GM18517 (cell line): ENCODE data around the gene NEDD4.
"Not testable (repeated sequence)": the region's sequence is repeated elsewhere in the genome, so short reads cannot be mapped to it uniquely, and the experiment has no call there.

ENCODE experiments used
- ATAC-seq: cut with Tn5 transposase; IDR thresholded peaks from one replicate; pipeline ENCODE4 v1.9.1; 2021; ENCODE audit warnings: mild to moderate bottlenecking, moderate library complexity; ENCODE audit not compliant: unreplicated experiment

NEDD4 gene

DNA sequence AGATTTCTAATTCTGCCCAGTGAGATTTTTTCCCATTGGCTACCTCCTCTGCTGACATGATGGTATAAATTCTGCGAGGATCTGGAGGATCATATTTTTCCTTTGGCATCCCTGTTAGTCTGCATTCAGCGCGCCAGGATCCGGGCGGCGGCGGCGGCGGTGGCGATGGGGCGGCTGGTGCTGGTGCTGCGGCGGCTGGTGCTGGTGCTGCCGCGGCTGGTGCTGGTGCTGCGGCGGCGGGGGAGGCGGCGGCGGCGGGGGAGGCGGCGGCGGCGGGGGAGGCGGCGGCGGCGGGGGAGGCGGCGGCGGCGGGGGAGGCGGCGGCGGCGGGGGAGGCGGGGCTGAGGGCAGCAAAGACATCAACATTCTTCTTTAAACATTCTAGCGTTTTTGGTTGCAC, 13.6 kb upstream of the NEDD4 start:
- ATAC-seq, result not testable (repeated sequence)

GRCh38 chr15:56006371-56006770, 13.0 kb upstream of the NEDD4 start:
- ATAC-seq, result not testable (repeated sequence)

DNA sequence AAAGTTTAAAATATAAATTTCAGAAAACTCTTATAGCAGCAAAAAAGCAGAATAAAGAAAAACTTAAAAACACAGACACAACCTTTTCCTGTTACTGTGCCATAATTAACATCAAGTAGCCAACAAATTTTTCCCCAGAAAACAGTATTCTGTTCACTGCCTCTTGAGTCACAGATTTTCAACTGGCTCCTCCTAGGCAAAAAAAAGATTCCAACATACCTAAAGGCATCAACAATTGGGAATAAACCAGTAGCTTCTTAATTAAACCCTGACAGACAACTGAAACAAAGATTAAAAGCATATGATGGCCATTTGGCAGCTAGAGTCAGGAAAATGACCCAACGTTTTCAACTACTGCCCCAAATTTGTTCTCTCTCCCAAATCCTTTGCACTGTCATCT, 10.9 kb upstream of the NEDD4 start:
- ATAC-seq, result not testable (repeated sequence)

DNA sequence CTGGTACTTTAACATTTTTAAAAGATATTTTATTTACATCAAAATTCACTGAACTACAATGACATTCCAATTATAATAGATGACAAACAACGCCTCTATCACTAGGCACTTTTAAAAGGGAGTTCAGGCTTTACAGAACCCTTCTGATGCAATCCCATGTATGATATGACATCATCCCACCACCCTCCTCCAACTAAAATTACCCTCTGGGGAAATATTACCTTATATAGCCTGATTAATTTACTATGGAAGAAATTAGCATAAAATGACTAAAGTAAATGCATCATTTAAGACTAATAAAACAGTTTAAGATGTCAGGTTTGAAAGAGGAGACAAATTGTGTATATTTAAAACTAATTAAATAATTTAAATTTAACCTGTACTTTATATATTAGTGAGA, 10.4 kb upstream of the NEDD4 start:
- ATAC-seq, result not testable (repeated sequence)

DNA sequence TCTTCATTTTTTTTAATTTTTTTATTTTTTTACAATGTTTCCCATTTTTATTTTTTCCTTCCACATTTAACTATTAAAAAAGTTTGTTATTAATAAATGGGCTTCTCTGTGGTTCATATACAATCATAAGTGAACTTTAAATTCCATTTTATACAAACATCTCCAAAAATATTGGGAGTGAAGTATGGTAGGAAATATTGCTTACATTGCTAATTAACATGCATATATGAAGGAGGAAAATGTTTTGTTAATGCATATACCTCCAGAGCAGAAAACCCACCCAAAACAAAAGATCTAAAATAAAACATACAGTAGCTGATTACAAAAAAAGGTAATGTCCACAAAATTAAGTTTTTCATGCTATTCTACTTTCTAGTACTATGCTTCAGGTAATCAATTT, 9.9 kb upstream of the NEDD4 start:
- not testable (repeated sequence) for ATAC-seq

- ATAC-seq, result no peak
Measured at GRCh38 chr15:56001471-56002078, 8.2 kb upstream of the NEDD4 start.

DNA sequence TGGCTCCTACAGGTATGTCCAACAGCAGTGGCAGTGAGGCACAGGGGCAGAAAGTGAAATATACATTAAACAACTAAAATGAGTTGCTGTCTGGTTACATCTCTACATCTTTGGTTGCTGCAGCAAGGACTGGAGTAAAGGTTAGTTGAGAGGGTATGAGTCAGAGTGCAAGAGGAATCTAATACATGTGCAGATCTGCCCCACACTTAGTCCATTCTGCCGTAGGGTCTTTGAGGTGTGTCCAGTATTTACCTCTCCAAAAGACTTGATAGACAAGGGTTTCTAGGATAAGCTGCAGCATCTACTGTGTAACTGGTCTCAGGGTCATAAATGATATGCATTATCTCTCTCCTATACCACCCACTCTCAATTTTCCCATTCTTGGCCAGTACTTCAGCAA, 6.2 kb upstream of the NEDD4 start:
- no peak for ATAC-seq

DNA sequence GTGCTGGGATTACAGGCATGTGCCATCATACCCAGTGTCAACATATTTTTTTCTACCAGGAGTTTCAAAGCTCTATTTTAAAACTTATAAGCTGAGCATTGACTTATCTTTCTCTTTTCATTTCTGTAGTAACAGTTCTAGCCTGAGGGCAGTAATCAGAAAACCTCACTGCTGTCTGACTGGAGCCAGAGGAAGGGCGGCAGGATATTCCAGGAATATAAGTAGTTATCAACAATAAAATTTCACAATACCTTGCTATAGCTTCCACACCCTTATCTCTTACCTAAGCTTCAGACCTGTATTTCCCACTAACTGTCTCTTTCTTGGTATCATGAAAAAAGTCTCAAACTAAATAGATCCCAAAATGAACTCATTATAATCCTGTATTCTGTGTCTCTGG, 5.1 kb upstream of the NEDD4 start:
- ATAC-seq, result no peak

DNA sequence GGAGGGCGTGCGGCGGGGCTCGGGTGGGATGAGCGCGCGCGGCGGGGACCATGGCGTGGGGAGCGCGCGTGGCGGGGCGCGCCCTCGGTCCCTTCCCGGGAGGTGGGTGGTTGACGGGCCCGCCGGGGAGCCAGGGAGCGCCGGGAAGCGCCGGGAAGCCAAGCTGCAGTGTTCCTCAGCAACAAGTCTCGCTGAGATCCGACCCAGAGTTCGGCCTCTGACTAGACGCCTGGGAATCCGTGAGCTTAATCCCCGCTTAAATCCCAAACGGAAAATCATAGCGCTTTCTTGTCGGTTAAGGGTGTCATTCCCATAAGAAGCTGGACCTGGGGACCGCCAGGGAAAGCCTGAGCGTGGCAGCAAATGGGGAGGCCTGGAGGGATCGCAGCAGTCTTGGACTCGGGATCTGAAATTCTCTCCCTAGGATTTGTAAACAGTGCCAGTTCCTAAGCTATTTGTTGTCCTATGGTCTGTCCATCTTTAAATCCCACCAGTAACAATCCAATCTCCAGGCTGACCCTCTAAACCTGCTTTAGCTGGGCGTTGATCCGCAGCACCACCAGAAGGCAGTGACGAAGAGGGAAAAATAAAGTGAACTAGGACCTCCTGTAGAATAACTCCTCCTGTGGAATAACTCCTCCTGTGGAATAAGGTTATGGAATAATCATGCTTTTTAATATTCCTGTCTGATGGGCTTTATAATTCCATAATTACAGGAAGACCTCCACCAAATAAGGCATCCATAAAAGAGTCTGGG, 570 bp upstream of the NEDD4 start:
- no peak for ATAC-seq

GRCh38 chr15:55992769-55993110, 672 bp downstream of the NEDD4 start:
- ATAC-seq, result no peak

DNA sequence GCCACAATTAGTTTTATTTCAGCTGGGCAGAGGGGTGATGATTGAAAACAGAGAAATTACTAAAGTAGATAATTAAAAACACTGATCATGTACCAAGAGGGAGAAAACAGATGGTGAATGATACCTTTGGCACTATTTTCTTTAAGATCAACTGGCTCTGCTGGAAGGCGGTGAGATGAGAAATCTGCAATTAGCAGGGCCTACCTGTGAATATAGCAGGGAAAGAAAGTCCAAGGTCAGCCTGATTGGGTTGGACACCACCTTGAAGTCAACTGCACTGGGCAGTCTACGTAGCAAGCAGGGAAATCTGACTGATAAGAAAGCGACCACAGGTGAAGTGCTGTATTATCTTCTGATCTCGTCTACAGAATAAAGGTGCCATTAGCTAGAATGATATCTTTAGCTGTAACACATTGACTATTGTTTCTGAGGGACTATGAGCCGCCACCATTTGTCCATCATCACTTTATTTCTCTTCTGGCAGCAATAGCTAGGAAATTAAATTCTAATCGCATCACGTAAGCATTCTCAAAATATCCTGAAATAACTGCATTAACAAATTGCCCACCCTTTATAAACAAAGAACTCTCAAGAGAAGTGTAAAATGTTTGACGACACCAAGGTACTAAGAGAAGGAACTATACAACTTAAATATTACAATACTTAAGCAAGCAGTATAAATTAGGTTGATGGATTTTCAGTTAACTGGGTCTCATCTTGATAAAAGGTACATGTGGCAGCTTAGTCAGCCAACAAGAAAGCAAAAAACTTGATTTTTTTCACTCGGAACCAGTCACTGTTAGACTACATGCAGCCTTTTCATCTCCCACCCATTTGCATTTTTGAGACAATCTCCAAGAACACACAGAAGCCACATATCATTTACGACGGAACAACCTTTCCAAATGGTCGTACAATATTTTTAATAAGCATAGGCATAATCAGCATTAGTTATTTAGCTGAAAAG, 1.3 kb downstream of the NEDD4 start:
- ATAC-seq, result no peak

GRCh38 chr15:55990998-55991397, 2.4 kb downstream of the NEDD4 start:
- ATAC-seq, result no peak

DNA sequence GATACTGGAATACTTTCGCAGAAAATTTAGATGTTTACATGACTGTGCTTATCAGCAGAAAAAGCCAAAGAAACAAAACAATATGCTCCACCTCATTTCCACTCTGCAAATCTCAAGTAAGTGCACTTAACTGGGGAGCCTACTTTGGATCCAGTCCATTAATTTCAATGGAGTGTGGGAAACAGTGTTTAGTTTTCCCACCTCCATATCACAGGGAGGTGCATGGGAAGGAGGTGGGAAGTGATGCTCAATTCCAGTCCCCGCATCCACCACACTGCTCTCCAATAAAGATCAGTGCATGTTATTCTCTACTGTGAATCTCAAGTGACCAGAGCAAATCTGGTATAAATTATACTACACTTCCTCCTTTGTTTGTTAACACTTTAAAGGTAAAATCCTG, 2.9 kb downstream of the NEDD4 start:
- ATAC-seq, result no peak

DNA sequence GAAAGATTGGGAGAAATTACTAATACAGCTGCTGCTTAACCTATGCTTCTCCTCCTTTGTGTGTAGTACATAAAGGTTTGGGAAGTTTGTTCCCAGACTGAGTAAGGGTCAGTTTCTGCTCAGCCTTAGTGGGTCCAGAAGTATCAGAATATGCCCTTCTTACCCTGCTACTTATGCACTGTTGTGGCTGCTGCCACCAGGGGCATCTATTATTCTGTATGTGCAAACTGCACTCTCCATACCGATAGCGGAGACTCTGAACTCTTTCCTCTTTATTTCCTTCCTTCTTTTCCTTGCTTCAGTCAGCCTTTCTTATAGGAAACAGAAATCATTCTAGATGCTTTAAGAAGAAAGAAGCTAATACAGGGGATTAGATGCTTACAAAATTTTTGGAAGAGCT, 4.0 kb downstream of the NEDD4 start:
- no peak for ATAC-seq

DNA sequence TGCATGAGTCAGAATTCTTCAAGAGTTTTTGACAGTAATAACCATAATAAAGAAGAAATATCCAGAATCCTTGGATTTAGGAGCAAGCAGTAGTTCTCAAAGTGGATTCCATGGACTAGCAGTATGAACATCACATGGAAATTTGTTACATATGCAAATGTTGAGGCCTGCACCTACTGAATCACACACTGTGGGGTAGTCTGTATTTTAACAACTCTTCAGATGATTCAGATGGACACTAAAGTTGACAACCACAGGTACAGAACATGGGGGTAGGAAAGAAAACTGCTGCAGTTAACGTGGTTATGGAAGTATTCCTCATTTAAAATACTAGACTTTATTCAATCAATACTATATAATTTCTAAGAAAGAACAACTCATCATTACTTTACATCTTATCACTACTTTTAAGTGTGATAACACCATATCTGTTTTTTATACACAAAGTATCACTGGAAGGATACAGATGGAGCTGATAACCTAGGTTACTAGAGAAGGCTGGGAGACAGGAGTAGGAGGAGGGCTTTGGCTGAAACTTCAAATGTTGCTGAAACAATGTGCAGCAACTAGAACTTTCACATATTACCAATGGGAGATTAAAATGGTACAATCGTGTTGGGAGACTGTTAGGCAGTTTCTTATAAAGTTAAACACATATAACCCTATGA, 11.7 kb downstream of the NEDD4 start:
- ATAC-seq, result no peak

- no peak for ATAC-seq
Measured at GRCh38 chr15:55980511-55980910, 12.9 kb downstream of the NEDD4 start.

DNA sequence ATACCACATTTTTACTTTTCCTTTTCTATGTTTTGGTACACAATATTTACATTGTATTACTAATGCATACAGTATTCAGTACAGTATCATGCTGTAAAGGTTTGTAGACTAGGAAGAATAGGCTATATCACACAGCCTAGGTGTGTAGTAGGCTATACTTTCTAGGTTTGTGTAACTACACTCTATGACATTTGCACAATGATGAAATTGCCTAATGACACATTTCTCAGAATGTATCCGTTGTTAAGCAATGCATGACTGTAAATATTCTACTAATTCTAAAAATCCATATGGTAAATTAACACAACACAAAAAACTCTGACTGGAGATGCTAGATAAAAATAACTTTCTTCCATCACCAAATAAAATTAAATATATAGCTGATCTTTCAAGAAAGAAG, 16.2 kb downstream of the NEDD4 start:
- no peak for ATAC-seq

DNA sequence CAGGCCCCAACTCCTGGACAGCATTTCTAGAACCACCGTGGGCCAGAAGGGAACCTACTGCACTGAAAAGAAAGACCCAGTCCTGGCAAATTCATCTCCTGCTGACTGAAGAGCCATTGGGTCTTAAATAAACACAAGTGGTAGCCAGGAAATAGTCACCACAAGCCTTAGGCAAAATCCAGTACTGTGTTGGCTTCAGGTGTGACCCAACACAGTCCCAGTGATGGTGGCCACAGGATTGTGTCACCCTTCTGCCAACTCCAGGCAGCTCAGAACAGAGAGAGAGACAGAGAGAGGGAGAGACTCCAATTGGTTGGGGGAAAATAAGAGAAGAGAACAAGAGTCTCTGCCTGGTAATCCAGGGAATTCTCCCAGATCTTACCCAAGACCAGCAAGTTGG, 23.1 kb downstream of the NEDD4 start:
- ATAC-seq, result no peak

DNA sequence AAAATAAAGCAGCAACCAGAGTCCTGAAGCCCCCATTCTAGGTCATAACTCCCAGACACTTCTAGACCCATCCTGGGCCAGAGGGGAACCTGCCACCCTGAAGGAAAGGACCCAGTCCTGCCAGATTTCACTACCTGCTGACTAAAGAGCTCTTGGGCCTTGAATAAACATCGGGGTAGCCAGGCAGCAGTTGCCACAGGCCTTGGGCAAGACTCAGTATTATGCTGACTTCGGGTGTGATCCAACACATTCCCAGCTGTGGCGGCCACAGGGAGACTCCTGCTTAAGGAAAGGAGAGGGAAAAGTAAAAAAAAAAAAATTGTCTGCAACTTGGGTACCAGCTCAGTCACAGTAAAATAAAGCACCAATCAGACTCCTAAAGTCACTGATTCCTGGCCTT, 23.8 kb downstream of the NEDD4 start:
- no peak for ATAC-seq

- no peak for ATAC-seq
Measured at GRCh38 chr15:55968923-55969322, 24.5 kb downstream of the NEDD4 start.

- no peak for ATAC-seq
Measured at GRCh38 chr15:55965091-55965490, 28.3 kb downstream of the NEDD4 start.
